HEK293 (cell line): ENCODE results near the gene PCDH9.

Experiments
- CTCF ChIA-PET: fragments of 350-600 bp; formaldehyde crosslinking; extraction: SDS; loops from one replicate; lab custom pipeline; 2021; ENCODE audit warnings: antibody characterized with exemption; lab: Yijun Ruan, JAX
- POLR2A ChIA-PET: fragments of 300-600 bp; formaldehyde crosslinking; extraction: SDS; loops from one replicate; lab custom pipeline; 2020; ENCODE audit warnings: antibody characterized with exemption, inconsistent platforms; lab: Yijun Ruan, JAX
- H3K27ac ChIP-seq: fragments of 200-500 bp; sonication (Bioruptor generic); 2 replicates; pipeline ENCODE4 v1.5.1; 2014; ENCODE audit warnings: low read depth, low read length, control low read depth, inconsistent platforms; ENCODE audit errors: extremely low read depth
- H3K36me3 ChIP-seq, 2 experiments: fragments of 200-500 bp in 1 of 2; sonication (Bioruptor generic) in 1 of 2; 1 replicate in 1 of 2; 2 replicates in 1 of 2; pipeline ENCODE4 v1.5.1; 2014 to 2017; ENCODE audit warnings: inconsistent platforms in 2 of 2, low read length in 2 of 2; ENCODE audit not compliant: control insufficient read depth in 2 of 2, insufficient read depth in 1 of 2
- H3K4me1 ChIP-seq: fragments of 200-500 bp; sonication (Bioruptor generic); 2 replicates; pipeline ENCODE4 v1.5.1; 2014; ENCODE audit warnings: mild to moderate bottlenecking, low read length, inconsistent platforms; ENCODE audit not compliant: control insufficient read depth, insufficient read depth
- H3K4me3 ChIP-seq: 2 replicates; pipeline ENCODE4 v1.5.1; 2011; ENCODE audit warnings: low read depth, mild to moderate bottlenecking, control low read depth, low read length, moderate library complexity
- H3K9me3 ChIP-seq: fragments of 200-500 bp; sonication (Bioruptor generic); 2 replicates; pipeline ENCODE4 v1.5.1; 2014; ENCODE audit warnings: low read depth, low read length, inconsistent platforms; ENCODE audit not compliant: control insufficient read depth, insufficient read depth
- FEZF1 ChIP-seq: fragments of 450-650 bp; formaldehyde crosslinking; IDR thresholded peaks from 2 replicates; pipeline ENCODE4 v1.5.1; 2016; ENCODE audit warnings: missing biosample characterization, missing genetic modification characterization
- HOXA7 ChIP-seq: sonication (generic); formaldehyde crosslinking; IDR thresholded peaks from 2 replicates; pipeline ENCODE4 v1.8.1; 2022; ENCODE audit warnings: missing genetic modification reagents, borderline replicate concordance
- OSR2 ChIP-seq: fragments of 450-650 bp; formaldehyde crosslinking; IDR thresholded peaks from 2 replicates; pipeline ENCODE4 v1.5.1; 2016; ENCODE audit warnings: missing biosample characterization, missing genetic modification characterization
- WT1 ChIP-seq: fragments of 450-650 bp; formaldehyde crosslinking; IDR thresholded peaks from 2 replicates; pipeline ENCODE4 v1.5.1; 2016; ENCODE audit warnings: missing biosample characterization, missing genetic modification characterization
- ZFHX2 ChIP-seq: fragments of 450-650 bp; formaldehyde crosslinking; conservative IDR thresholded peaks from 2 replicates; pipeline ENCODE4 v1.5.1; 2016; ENCODE audit warnings: missing biosample characterization, missing genetic modification characterization
- ZNF121 ChIP-seq: fragments of 450-650 bp; formaldehyde crosslinking; IDR thresholded peaks from 2 replicates; pipeline ENCODE4 v1.5.1; 2016; ENCODE audit warnings: missing biosample characterization, missing genetic modification characterization
- ZNF2 ChIP-seq: fragments of 450-650 bp; formaldehyde crosslinking; IDR thresholded peaks from 2 replicates; pipeline ENCODE4 v1.5.1; 2016; ENCODE audit warnings: missing biosample characterization, missing genetic modification characterization
- ZNF211 ChIP-seq: fragments of 450-650 bp; formaldehyde crosslinking; IDR thresholded peaks from 2 replicates; pipeline ENCODE4 v1.5.1; 2016; ENCODE audit warnings: low read depth, missing biosample characterization, missing genetic modification characterization
- ZNF473 ChIP-seq: fragments of 450-650 bp; formaldehyde crosslinking; IDR thresholded peaks from 2 replicates; pipeline ENCODE4 v1.5.1; 2017; ENCODE audit warnings: missing biosample characterization, missing genetic modification characterization
- ZNF530 ChIP-seq: fragments of 450-650 bp; formaldehyde crosslinking; IDR thresholded peaks from 2 replicates; pipeline ENCODE4 v1.5.1; 2016; ENCODE audit warnings: low read depth, missing biosample characterization, missing genetic modification characterization
- ZNF610 ChIP-seq: fragments of 450-650 bp; formaldehyde crosslinking; IDR thresholded peaks from 2 replicates; pipeline ENCODE4 v1.5.1; 2016; ENCODE audit warnings: missing biosample characterization, missing genetic modification characterization, borderline replicate concordance
- ZNF664 ChIP-seq: fragments of 450-650 bp; formaldehyde crosslinking; IDR thresholded peaks from 2 replicates; pipeline ENCODE4 v1.5.1; 2016; ENCODE audit warnings: missing biosample characterization, missing genetic modification characterization
- ZSCAN30 ChIP-seq: fragments of 450-650 bp; IDR thresholded peaks from 2 replicates; pipeline ENCODE4 v1.5.1; 2018; ENCODE audit warnings: missing biosample characterization, mild to moderate bottlenecking, missing genetic modification characterization, moderate library complexity
- TF ChIP-seq, protein P1 (sequence below): fragments of 450-650 bp; formaldehyde crosslinking; IDR thresholded peaks from 2 replicates; pipeline ENCODE4 v1.5.1; 2016; ENCODE audit warnings: missing biosample characterization, missing genetic modification characterization
- TF ChIP-seq, protein P2 (sequence below): fragments of 450-650 bp; formaldehyde crosslinking; IDR thresholded peaks from 2 replicates; pipeline ENCODE4 v1.5.1; 2016; ENCODE audit warnings: missing biosample characterization, missing genetic modification characterization, borderline replicate concordance
- TF ChIP-seq, protein P3 (sequence below): fragments of 450-650 bp; formaldehyde crosslinking; IDR thresholded peaks from 2 replicates; pipeline ENCODE4 v1.5.1; 2016; ENCODE audit warnings: missing biosample characterization, missing genetic modification characterization, low read depth
- TF ChIP-seq, protein P4 (sequence below): fragments of 450-650 bp; formaldehyde crosslinking; IDR thresholded peaks from 2 replicates; pipeline ENCODE4; 2016; ENCODE audit warnings: missing biosample characterization, missing genetic modification characterization
- TF ChIP-seq, protein P5 (sequence below): fragments of 450-650 bp; formaldehyde crosslinking; IDR thresholded peaks from 2 replicates; pipeline ENCODE4 v1.5.1; 2016; ENCODE audit warnings: missing biosample characterization, missing genetic modification characterization
- TF ChIP-seq, protein P6 (sequence below): fragments of 450-650 bp; formaldehyde crosslinking; IDR thresholded peaks from 2 replicates; pipeline ENCODE4 v1.5.1; 2017; ENCODE audit warnings: missing biosample characterization, missing genetic modification characterization
- TF ChIP-seq, protein P7 (sequence below): fragments of 450-650 bp; formaldehyde crosslinking; optimal IDR thresholded peaks from 2 replicates; pipeline ENCODE3; 2016; ENCODE audit warnings: missing biosample characterization, mild to moderate bottlenecking, missing genetic modification characterization

PCDH9 gene

DNA sequence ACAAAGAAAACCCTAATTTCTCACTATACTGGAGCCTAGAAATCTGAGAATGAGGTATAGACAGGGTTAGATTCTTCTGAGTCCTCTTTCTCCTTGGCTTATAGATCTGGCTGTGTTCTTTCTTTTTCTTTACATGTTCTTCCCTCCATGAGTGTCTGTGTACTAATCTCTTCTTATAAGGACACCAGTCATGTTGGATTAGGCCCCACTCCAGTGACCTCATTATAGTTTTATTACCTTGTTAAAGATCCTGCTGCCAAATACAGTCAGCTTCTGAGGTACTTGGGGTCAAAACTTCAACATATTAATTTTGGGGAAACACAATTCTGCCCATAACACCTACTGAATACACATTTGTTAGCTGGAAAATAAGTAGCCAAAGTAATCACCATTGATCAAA is 302.6 kb downstream of the PCDH9 start:
- ChIA-PET POLR2A (no interaction called here), CTCF (no interaction called here)
- no peak overlapping the region for H3K4me3 ChIP-seq
- no peaks in the 10 kb centered on the region for H3K4me1 ChIP-seq
- H3K27ac ChIP-seq: no peak overlapping the region
- no peaks in the 10 kb centered on the region for H3K9me3 ChIP-seq
- no peaks in the 10 kb centered on the region for H3K36me3 ChIP-seq
- TF ChIP-seq HOXA7: no peak
- TF ChIP-seq, protein P1, sequence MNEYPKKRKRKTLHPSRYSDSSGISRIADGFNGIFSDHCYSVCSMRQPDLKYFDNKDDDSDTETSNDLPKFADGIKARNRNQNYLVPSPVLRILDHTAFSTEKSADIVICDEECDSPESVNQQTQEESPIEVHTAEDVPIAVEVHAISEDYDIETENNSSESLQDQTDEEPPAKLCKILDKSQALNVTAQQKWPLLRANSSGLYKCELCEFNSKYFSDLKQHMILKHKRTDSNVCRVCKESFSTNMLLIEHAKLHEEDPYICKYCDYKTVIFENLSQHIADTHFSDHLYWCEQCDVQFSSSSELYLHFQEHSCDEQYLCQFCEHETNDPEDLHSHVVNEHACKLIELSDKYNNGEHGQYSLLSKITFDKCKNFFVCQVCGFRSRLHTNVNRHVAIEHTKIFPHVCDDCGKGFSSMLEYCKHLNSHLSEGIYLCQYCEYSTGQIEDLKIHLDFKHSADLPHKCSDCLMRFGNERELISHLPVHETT: no peak
- no peak for TF ChIP-seq ZNF211 (tag by site-specific recombination)
- TF ChIP-seq ZNF121 (tag by site-specific recombination): no peak
- TF ChIP-seq ZNF664 (tag by site-specific recombination): no peak
- TF ChIP-seq, protein P2, sequence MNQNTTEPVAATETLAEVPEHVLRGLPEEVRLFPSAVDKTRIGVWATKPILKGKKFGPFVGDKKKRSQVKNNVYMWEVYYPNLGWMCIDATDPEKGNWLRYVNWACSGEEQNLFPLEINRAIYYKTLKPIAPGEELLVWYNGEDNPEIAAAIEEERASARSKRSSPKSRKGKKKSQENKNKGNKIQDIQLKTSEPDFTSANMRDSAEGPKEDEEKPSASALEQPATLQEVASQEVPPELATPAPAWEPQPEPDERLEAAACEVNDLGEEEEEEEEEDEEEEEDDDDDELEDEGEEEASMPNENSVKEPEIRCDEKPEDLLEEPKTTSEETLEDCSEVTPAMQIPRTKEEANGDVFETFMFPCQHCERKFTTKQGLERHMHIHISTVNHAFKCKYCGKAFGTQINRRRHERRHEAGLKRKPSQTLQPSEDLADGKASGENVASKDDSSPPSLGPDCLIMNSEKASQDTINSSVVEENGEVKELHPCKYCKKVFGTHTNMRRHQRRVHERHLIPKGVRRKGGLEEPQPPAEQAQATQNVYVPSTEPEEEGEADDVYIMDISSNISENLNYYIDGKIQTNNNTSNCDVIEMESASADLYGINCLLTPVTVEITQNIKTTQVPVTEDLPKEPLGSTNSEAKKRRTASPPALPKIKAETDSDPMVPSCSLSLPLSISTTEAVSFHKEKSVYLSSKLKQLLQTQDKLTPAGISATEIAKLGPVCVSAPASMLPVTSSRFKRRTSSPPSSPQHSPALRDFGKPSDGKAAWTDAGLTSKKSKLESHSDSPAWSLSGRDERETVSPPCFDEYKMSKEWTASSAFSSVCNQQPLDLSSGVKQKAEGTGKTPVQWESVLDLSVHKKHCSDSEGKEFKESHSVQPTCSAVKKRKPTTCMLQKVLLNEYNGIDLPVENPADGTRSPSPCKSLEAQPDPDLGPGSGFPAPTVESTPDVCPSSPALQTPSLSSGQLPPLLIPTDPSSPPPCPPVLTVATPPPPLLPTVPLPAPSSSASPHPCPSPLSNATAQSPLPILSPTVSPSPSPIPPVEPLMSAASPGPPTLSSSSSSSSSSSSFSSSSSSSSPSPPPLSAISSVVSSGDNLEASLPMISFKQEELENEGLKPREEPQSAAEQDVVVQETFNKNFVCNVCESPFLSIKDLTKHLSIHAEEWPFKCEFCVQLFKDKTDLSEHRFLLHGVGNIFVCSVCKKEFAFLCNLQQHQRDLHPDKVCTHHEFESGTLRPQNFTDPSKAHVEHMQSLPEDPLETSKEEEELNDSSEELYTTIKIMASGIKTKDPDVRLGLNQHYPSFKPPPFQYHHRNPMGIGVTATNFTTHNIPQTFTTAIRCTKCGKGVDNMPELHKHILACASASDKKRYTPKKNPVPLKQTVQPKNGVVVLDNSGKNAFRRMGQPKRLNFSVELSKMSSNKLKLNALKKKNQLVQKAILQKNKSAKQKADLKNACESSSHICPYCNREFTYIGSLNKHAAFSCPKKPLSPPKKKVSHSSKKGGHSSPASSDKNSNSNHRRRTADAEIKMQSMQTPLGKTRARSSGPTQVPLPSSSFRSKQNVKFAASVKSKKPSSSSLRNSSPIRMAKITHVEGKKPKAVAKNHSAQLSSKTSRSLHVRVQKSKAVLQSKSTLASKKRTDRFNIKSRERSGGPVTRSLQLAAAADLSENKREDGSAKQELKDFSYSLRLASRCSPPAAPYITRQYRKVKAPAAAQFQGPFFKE (tag by site-specific recombination): no peak
- TF ChIP-seq, protein P3, sequence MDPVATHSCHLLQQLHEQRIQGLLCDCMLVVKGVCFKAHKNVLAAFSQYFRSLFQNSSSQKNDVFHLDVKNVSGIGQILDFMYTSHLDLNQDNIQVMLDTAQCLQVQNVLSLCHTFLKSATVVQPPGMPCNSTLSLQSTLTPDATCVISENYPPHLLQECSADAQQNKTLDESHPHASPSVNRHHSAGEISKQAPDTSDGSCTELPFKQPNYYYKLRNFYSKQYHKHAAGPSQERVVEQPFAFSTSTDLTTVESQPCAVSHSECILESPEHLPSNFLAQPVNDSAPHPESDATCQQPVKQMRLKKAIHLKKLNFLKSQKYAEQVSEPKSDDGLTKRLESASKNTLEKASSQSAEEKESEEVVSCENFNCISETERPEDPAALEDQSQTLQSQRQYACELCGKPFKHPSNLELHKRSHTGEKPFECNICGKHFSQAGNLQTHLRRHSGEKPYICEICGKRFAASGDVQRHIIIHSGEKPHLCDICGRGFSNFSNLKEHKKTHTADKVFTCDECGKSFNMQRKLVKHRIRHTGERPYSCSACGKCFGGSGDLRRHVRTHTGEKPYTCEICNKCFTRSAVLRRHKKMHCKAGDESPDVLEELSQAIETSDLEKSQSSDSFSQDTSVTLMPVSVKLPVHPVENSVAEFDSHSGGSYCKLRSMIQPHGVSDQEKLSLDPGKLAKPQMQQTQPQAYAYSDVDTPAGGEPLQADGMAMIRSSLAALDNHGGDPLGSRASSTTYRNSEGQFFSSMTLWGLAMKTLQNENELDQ (tag by site-specific recombination): no peak
- TF ChIP-seq ZNF473 (tag by site-specific recombination): no peak
- TF ChIP-seq, protein P4, sequence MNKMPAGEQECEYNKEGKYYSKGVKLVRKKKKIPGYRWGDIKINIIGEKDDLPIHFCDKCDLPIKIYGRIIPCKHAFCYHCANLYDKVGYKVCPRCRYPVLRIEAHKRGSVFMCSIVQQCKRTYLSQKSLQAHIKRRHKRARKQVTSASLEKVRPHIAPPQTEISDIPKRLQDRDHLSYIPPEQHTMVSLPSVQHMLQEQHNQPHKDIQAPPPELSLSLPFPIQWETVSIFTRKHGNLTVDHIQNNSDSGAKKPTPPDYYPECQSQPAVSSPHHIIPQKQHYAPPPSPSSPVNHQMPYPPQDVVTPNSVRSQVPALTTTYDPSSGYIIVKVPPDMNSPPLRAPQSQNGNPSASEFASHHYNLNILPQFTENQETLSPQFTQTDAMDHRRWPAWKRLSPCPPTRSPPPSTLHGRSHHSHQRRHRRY (tag by site-specific recombination): no peak
- TF ChIP-seq ZNF530 (tag by site-specific recombination): no peak
- 0 out of 2 replicates have a peak, but pooled peaks have one; percentile 6 for TF ChIP-seq ZSCAN30 (tag by site-specific recombination)
- TF ChIP-seq, protein P5, sequence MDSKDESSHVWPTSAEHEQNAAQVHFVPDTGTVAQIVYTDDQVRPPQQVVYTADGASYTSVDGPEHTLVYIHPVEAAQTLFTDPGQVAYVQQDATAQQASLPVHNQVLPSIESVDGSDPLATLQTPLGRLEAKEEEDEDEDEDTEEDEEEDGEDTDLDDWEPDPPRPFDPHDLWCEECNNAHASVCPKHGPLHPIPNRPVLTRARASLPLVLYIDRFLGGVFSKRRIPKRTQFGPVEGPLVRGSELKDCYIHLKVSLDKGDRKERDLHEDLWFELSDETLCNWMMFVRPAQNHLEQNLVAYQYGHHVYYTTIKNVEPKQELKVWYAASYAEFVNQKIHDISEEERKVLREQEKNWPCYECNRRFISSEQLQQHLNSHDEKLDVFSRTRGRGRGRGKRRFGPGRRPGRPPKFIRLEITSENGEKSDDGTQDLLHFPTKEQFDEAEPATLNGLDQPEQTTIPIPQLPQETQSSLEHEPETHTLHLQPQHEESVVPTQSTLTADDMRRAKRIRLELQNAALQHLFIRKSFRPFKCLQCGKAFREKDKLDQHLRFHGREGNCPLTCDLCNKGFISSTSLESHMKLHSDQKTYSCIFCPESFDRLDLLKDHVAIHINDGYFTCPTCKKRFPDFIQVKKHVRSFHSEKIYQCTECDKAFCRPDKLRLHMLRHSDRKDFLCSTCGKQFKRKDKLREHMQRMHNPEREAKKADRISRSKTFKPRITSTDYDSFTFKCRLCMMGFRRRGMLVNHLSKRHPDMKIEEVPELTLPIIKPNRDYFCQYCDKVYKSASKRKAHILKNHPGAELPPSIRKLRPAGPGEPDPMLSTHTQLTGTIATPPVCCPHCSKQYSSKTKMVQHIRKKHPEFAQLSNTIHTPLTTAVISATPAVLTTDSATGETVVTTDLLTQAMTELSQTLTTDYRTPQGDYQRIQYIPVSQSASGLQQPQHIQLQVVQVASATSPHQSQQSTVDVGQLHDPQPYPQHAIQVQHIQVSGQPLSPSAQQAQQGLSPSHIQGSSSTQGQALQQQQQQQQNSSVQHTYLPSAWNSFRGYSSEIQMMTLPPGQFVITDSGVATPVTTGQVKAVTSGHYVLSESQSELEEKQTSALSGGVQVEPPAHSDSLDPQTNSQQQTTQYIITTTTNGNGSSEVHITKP (tag by site-specific recombination): 0 out of 2 replicates have a peak, but pooled peaks have one; percentile 42
- TF ChIP-seq OSR2 (tag by site-specific recombination): peak; percentile 84
- no peak for TF ChIP-seq ZNF2 (tag by site-specific recombination)
- TF ChIP-seq, protein P6, sequence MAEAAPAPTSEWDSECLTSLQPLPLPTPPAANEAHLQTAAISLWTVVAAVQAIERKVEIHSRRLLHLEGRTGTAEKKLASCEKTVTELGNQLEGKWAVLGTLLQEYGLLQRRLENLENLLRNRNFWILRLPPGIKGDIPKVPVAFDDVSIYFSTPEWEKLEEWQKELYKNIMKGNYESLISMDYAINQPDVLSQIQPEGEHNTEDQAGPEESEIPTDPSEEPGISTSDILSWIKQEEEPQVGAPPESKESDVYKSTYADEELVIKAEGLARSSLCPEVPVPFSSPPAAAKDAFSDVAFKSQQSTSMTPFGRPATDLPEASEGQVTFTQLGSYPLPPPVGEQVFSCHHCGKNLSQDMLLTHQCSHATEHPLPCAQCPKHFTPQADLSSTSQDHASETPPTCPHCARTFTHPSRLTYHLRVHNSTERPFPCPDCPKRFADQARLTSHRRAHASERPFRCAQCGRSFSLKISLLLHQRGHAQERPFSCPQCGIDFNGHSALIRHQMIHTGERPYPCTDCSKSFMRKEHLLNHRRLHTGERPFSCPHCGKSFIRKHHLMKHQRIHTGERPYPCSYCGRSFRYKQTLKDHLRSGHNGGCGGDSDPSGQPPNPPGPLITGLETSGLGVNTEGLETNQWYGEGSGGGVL: 0 out of 2 replicates have a peak, but pooled peaks have one; percentile 6
- TF ChIP-seq ZFHX2 (tag by site-specific recombination): no peak
- TF ChIP-seq WT1: no peak
- TF ChIP-seq FEZF1 (tag by site-specific recombination): peak; percentile 36; the same call in 1 of the 2 replicates
- TF ChIP-seq, protein P7, sequence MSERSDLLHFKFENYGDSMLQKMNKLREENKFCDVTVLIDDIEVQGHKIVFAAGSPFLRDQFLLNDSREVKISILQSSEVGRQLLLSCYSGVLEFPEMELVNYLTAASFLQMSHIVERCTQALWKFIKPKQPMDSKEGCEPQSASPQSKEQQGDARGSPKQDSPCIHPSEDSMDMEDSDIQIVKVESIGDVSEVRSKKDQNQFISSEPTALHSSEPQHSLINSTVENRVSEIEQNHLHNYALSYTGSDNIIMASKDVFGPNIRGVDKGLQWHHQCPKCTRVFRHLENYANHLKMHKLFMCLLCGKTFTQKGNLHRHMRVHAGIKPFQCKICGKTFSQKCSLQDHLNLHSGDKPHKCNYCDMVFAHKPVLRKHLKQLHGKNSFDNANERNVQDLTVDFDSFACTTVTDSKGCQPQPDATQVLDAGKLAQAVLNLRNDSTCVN (tag by site-specific recombination): no peak
- no peak for TF ChIP-seq ZNF610
